Stomach smooth muscle (tissue), 2 donors: Measurements from ENCODE around the gene CNTNAP2.

Source experiments
- H3K27ac ChIP-seq: one replicate; pipeline ENCODE4 v1.7.0; 2013; ENCODE audit warnings: mild to moderate bottlenecking, low read length, inconsistent platforms
- H3K27me3 ChIP-seq, 2 donors: one replicate each; pipeline ENCODE4 v1.7.0; 2013; ENCODE audit warnings: low read length in 2 of 2; ENCODE audit not compliant: insufficient read depth in 2 of 2, control insufficient read depth in 1 of 2
- H3K36me3 ChIP-seq, 2 donors: one replicate each; pipeline ENCODE4 v1.7.0; 2013; ENCODE audit warnings: low read length in 2 of 2; ENCODE audit not compliant: control insufficient read depth in 2 of 2, insufficient read depth in 2 of 2
- H3K4me1 ChIP-seq: one replicate; pipeline ENCODE4 v1.7.0; 2013; ENCODE audit warnings: low read length; ENCODE audit not compliant: control insufficient read depth, insufficient read depth
- H3K4me3 ChIP-seq, 2 donors: one replicate each; pipeline ENCODE4 v1.7.0; 2013; ENCODE audit warnings: low read length in 2 of 2
- H3K9ac ChIP-seq, 2 donors: one replicate each; pipeline ENCODE4 v1.7.0; 2013; ENCODE audit warnings: low read length in 2 of 2, mild to moderate bottlenecking in 1 of 2
- H3K9me3 ChIP-seq, 2 donors: one replicate each; pipeline ENCODE4 v1.7.0; 2013; ENCODE audit warnings: low read length in 2 of 2; ENCODE audit not compliant: control insufficient read depth in 2 of 2
- donor health status: healthy.
- donor health status: Pancreatic carcinoma.

Gene CNTNAP2

GRCh38 chr7:146862415-146862814 lies 745.8 kb downstream of the CNTNAP2 start:
- H3K27me3 ChIP-seq, result no peaks in the 10 kb centered on the region
- no peaks in the 10 kb centered on the region for H3K36me3 ChIP-seq
- no peak overlapping the region for H3K27ac ChIP-seq
- H3K9ac ChIP-seq, result no peak overlapping the region
- no peak overlapping the region for H3K4me3 ChIP-seq
- H3K4me1 ChIP-seq, result no peaks in the 10 kb centered on the region
- no peaks in the 10 kb centered on the region for H3K9me3 ChIP-seq

DNA sequence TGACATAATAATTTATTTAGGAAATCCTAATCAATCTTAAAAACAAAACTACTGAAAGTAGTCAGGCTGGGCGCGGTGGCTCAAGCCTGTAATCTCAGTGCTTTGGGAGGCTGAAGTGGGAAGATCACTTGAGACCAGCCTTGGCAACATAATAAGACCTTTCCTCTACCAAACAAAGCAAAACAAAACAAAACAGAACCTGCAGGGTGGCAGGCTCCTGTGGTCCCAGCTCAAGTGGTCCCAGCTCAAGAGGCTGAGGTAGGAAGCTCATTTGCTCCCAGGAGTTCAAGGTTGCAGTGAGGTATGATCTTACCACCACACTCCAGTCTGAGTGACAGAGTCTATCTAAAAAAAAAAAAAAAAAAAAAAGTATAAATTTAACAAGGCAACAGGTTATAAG lies 748.0 kb downstream of the CNTNAP2 start:
- H3K9ac ChIP-seq, result no peak overlapping the region
- no peaks in the 10 kb centered on the region for H3K9me3 ChIP-seq
- H3K27ac ChIP-seq, result no peak overlapping the region
- no peaks in the 10 kb centered on the region for H3K4me1 ChIP-seq
- H3K4me3 ChIP-seq, result no peak overlapping the region
- H3K27me3 ChIP-seq, result no peaks in the 10 kb centered on the region
- no peaks in the 10 kb centered on the region for H3K36me3 ChIP-seq

DNA sequence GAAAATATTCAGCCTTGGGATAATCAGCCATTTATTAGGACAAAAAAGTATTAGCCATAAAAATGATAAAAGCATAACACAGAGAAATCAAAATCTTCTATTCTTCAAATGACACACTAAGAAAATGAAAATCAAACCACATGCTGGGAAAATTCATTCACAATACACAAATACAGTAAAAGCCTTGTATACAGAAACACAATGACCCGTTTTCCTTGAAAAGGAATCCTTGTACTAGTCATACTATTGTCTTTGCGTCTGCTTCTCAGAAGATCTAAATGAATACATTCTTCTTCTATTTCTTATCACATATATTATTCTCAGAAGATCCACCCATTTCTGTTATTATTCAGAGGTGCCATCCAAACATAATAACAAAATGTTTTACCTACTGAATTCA lies 749.1 kb downstream of the CNTNAP2 start:
- H3K36me3 ChIP-seq, result no peaks in the 10 kb centered on the region
- no peaks in the 10 kb centered on the region for H3K27me3 ChIP-seq
- H3K9ac ChIP-seq, result no peak overlapping the region
- H3K4me3 ChIP-seq, result no peak overlapping the region
- no peak overlapping the region for H3K27ac ChIP-seq
- H3K9me3 ChIP-seq, result no peaks in the 10 kb centered on the region
- H3K4me1 ChIP-seq, result no peaks in the 10 kb centered on the region

- H3K36me3 ChIP-seq, result no peaks in the 10 kb centered on the region
- H3K9ac ChIP-seq, result no peak overlapping the region
- no peaks in the 10 kb centered on the region for H3K27me3 ChIP-seq
- H3K9me3 ChIP-seq, result no peaks in the 10 kb centered on the region
- H3K4me3 ChIP-seq, result no peak overlapping the region
- no peak overlapping the region for H3K27ac ChIP-seq
- H3K4me1 ChIP-seq, result no peaks in the 10 kb centered on the region
These were observed 758.1 kb downstream of the CNTNAP2 start for GRCh38 chr7:146874722-146875121.

DNA sequence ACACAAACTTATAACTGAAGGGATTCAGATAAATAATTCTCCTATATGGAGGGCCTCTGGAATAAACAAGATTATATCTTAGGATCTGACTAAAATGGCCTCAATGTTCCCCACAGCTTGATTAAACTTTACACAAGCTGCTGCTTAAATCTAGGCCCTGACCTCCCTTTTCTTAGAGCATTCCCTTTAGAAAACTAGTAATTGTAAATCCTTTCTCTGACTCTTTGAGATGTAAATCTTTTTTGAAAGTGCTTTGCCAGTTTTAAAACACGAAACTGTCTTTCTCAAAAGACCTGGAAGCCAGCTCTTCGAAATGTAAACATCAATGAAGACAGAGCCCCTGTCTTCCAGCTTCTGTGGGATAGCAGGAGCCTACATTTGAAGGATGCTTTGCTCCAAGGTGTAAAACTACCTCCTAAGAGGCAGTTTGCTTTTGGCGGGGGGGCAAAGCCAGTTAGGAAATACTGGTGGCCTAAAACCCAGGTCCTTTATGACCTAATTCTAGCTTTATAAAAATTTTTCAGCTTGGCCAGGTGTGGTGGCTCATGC lies 758.7 kb downstream of the CNTNAP2 start:
- Histone ChIP-seq H3K27ac (no peak overlapping the region), H3K36me3 (no peaks in the 10 kb centered on the region), H3K4me3 (no peak overlapping the region), H3K4me1 (no peaks in the 10 kb centered on the region), H3K9me3 (no peaks in the 10 kb centered on the region), H3K9ac (no peak overlapping the region), H3K27me3 (no peaks in the 10 kb centered on the region)

GRCh38 chr7:146875981-146876380 lies 759.4 kb downstream of the CNTNAP2 start:
- Histone ChIP-seq H3K9ac (no peak overlapping the region), H3K27ac (no peak overlapping the region), H3K4me1 (no peaks in the 10 kb centered on the region), H3K27me3 (no peaks in the 10 kb centered on the region), H3K9me3 (no peaks in the 10 kb centered on the region), H3K4me3 (no peak overlapping the region), H3K36me3 (no peaks in the 10 kb centered on the region)

DNA sequence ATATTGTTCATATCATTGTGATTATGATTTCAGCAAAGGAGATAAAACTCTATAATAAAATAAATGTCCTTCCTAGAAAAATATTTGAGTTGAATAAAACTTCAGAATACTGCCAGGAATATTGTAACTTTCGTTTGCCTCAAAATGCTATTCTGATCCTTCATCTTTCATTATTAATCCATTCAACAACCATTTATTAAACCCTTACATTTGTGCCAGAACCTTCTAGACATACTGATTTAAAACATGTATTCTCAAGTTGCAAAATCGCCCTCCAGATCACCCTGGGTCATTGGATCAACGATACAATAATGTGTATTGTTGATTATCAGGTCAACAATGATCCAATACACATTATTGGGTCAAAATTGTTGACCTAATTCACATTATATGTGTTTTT lies 759.8 kb downstream of the CNTNAP2 start:
- Histone ChIP-seq H3K9me3 (no peaks in the 10 kb centered on the region), H3K27ac (no peak overlapping the region), H3K9ac (no peak overlapping the region), H3K27me3 (no peaks in the 10 kb centered on the region), H3K4me3 (no peak overlapping the region), H3K36me3 (no peaks in the 10 kb centered on the region), H3K4me1 (no peaks in the 10 kb centered on the region)

- no peaks in the 10 kb centered on the region for H3K4me1 ChIP-seq
- no peaks in the 10 kb centered on the region for H3K27me3 ChIP-seq
- no peaks in the 10 kb centered on the region for H3K36me3 ChIP-seq
- H3K9me3 ChIP-seq, result no peaks in the 10 kb centered on the region
- H3K27ac ChIP-seq, result no peak overlapping the region
- H3K4me3 ChIP-seq, result no peak overlapping the region
- no peak overlapping the region for H3K9ac ChIP-seq
These were observed 762.3 kb downstream of the CNTNAP2 start for GRCh38 chr7:146878901-146879300.

GRCh38 chr7:146885231-146885630 lies 768.6 kb downstream of the CNTNAP2 start:
- H3K4me3 ChIP-seq, result no peak overlapping the region
- no peak overlapping the region for H3K9ac ChIP-seq
- no peak overlapping the region for H3K27ac ChIP-seq
- no peaks in the 10 kb centered on the region for H3K27me3 ChIP-seq
- no peaks in the 10 kb centered on the region for H3K9me3 ChIP-seq
- H3K4me1 ChIP-seq, result no peaks in the 10 kb centered on the region
- no peaks in the 10 kb centered on the region for H3K36me3 ChIP-seq

DNA sequence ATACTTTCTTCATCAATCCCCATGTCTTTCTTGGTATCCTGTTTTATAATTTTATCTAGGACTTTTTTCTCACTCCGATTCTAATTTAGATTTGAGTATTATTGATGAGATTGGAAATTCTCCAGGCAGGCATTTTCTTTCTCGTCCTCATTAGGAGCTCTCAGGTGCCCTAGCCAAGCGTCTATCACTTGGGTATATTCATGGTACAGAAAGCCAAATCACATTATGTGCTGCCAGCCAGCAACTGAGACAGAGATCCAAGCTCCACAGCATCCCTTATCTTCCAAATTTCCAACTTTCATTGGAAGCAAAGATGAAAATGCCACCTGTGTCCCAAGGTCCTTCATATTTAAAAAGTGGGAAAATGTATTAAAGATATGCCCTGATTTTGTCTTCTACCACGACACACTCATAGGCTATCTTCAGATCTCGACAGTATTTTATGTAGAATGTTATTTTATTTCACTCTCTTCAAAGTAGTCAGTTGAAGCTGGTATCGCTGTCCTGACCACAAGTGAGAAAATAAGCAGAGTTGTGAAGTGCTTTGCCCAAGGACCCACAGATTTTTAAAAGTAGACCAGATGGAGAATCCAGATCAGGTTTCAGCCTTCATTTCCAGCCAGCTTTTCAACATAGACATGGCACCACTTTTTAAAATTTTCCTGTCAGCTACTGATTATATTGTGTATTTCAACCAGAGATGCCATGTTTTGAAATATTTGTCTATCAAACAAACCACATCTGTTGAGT lies 773.4 kb downstream of the CNTNAP2 start:
- no peaks in the 10 kb centered on the region for H3K9me3 ChIP-seq
- H3K36me3 ChIP-seq, result no peaks in the 10 kb centered on the region
- no peaks in the 10 kb centered on the region for H3K27me3 ChIP-seq
- H3K27ac ChIP-seq, result no peak overlapping the region
- no peaks in the 10 kb centered on the region for H3K4me1 ChIP-seq
- no peak overlapping the region for H3K4me3 ChIP-seq
- no peak overlapping the region for H3K9ac ChIP-seq

DNA sequence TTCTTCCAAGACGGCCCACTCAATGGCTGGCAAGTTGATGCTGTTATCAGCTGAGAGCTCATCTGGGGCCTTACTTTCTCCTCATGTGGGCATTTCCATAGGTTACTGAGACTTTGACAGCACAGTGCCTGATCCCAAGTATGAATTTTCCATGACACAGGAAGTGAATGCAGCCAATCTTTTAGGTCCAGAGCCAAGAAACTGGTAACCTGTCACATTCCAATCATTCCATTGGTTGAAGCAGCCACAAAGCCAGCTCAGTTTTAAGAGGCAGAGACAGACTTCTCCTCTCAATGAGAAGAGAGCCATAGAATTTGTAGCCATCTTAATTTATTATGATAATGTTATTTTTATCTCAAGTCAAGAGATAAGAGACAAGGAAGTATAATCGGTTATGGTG lies 775.5 kb downstream of the CNTNAP2 start:
- Histone ChIP-seq H3K9ac (no peak overlapping the region), H3K27me3 (no peaks in the 10 kb centered on the region), H3K4me3 (no peak overlapping the region), H3K36me3 (no peaks in the 10 kb centered on the region), H3K27ac (no peak overlapping the region), H3K9me3 (no peaks in the 10 kb centered on the region), H3K4me1 (no peaks in the 10 kb centered on the region)
